ENCODE data around the gene CDH26.

CDH26 gene

DNA sequence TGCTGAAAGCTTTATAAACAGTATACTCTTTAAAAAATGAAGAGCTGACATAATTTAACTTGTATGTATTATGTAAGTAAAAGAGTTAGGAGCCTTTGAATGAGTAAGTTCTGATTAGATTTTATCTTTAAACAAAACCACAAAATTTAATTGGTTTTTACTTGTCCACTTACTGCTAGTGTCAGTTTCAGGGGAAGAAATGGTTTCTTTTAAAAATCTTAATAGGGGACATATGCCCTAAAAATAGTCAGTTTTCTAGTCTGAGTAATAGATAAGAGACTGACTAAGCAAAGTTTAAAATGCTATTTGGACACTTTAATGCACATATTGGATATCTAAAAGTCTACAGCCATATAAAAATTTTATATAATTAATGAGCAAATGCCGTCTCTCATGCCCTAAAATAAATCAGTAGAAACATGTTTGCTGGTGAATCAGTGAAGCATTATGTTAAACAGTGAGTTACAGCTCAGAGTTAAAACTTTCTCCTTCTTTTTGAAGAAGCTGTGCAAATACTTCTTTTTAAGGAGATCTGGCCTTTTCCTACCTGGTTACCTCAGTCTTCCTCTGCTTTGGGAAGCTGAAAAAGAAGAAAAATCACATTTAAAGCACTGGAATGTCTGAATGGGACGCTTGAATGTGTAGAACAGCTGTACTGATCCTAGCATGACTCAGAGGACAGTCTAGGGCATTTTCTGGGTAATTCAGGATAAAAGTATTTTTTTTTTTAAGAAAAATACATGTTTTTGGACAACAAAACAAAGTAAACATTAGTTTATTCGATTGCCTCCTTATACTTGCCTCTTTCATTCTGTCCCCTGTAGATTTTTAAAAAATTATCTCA is 55.3 kb downstream of the CDH26 start:
- TF ChIP-seq, protein P1, sequence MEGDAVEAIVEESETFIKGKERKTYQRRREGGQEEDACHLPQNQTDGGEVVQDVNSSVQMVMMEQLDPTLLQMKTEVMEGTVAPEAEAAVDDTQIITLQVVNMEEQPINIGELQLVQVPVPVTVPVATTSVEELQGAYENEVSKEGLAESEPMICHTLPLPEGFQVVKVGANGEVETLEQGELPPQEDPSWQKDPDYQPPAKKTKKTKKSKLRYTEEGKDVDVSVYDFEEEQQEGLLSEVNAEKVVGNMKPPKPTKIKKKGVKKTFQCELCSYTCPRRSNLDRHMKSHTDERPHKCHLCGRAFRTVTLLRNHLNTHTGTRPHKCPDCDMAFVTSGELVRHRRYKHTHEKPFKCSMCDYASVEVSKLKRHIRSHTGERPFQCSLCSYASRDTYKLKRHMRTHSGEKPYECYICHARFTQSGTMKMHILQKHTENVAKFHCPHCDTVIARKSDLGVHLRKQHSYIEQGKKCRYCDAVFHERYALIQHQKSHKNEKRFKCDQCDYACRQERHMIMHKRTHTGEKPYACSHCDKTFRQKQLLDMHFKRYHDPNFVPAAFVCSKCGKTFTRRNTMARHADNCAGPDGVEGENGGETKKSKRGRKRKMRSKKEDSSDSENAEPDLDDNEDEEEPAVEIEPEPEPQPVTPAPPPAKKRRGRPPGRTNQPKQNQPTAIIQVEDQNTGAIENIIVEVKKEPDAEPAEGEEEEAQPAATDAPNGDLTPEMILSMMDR (conservative IDR thresholded peaks at IDR 0.05; ENCODE audit: control insufficient read depth, insufficient read depth, low read depth, low read length), result no peak
- no peak overlapping the region for H3K4me3 ChIP-seq (ENCODE audit: control insufficient read depth, low read depth, low read length)
- no peak for DNase-seq (ENCODE audit: low read depth)

DNA sequence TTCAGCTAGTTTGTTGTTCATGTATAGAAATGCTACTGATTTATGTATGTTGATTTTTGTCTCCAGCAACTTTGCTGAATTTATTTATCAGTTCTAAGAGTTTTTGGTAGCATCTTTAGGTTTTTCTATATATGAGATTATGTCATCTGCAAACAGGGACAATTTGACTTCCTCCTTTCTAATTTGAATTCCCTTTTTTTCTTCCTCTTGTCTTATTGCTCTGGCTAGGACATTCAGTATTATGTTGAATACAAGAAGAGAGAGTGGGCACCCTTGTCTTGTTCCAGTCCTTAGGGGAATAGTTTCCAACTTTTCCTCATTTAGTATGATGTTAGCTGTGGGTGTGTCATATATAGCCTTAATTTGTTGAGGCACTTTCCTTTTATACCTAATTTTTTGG is 58.2 kb downstream of the CDH26 start:
- no peak for DNase-seq (ENCODE audit: low read depth)
- TF ChIP-seq, protein P1 (conservative IDR thresholded peaks at IDR 0.05; ENCODE audit: control insufficient read depth, insufficient read depth, low read depth, low read length), result no peak
- no peak overlapping the region for H3K4me3 ChIP-seq (ENCODE audit: control insufficient read depth, low read depth, low read length)

DNA sequence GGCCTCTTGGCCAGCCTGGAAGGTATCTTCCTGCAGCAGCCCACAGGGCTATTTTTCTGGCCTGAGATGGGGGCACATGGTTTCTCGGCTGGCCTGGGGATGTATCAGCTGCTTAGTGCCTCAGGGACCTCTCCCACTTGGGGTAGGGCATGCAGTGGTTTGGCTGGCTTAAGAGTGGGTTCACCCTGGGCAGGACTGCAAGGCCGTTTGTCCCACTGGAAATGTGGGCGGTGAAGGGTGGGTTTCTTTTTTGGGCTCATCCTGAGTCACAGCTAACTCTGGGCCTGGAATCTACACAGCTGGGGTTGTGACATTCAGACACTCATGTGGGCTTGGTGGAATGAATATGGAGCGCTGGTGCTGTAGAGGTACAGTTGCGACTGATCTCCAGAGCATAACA is 62.0 kb downstream of the CDH26 start:
- TF ChIP-seq, protein P1 (conservative IDR thresholded peaks at IDR 0.05; ENCODE audit: control insufficient read depth, insufficient read depth, low read depth, low read length), result no peak
- no peak for DNase-seq (ENCODE audit: low read depth)

DNA sequence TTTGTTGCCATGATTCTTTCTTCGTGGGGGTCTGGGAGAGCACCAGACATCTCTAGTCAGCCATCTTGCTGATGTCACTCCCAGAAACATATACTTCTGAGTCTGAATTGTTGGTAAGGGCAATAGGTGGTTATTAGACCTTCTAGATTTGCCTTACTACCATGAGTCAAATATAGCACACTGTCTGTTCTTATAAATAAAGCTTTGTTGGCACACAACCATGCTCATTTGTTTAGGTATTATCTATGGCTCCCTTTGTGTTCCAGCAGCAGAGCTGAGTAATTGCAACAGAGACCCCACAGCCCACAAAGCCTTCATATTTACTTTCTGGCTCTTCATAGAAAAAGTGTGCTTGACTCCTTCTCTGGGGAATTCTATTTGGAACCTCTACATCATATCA is 62.9 kb downstream of the CDH26 start:
- no peak for DNase-seq (ENCODE audit: low read depth)
- TF ChIP-seq, protein P1 (conservative IDR thresholded peaks at IDR 0.05; ENCODE audit: control insufficient read depth, insufficient read depth, low read depth, low read length), result no peak
- H3K4me3 ChIP-seq (ENCODE audit: control insufficient read depth, low read depth, low read length), result no peak overlapping the region

More for the DNA sequence above, 62.0 kb downstream of the CDH26 start:
- H3K4me3 ChIP-seq (ENCODE audit: control insufficient read depth, low read depth, low read length), result no peak overlapping the region

DNA sequence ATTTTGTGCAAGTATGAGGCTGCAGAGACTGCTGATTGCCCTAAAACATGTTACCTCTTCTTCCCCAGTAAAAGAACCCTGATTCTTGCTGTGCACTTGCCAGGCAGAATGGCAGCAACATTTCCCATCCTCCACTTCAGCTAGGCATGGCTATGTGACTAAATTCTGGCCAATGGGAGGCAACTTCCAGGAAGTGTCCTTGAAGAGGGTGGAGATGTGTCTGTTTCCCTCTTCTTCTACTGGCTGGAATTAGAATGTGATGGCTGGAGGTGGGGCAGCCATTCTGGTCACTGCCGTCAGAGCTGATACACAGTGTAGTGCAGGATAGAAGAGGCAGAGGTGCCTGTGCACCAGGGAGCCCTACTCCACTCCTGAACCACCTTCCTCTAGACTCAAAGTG is 64.6 kb downstream of the CDH26 start:
- TF ChIP-seq, protein P1 (conservative IDR thresholded peaks at IDR 0.05; ENCODE audit: control insufficient read depth, insufficient read depth, low read depth, low read length), result no peak
- H3K4me3 ChIP-seq (ENCODE audit: control insufficient read depth, low read depth, low read length), result no peak overlapping the region
- DNase-seq (ENCODE audit: low read depth), result no peak

DNA sequence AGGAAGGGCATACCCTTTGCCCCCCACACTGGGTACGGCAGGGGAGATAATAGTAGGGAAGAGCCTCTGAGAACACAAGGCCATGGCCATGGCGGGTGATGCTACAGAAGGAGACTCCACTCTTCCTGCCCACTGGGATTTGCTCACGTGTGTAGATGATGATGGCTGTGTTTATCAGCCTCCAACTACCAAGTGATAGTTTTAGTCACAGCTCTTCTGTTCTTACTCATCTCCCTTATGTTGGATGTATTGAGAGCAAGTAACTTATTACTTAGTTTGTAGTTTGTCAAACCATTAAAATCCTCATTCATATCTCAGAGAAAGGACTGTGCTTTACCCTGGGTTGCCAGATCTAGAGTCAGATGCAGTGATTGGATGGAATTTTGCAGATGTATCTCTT is 66.0 kb downstream of the CDH26 start:
- TF ChIP-seq, protein P1 (conservative IDR thresholded peaks at IDR 0.05; ENCODE audit: control insufficient read depth, insufficient read depth, low read depth, low read length), result no peak
- no peak overlapping the region for H3K4me3 ChIP-seq (ENCODE audit: control insufficient read depth, low read depth, low read length)
- no peak for DNase-seq (ENCODE audit: low read depth)

Data from fibroblast of mammary gland (primary cell).